Parathyroid adenoma (tissue), 2 donors: ENCODE data around the gene CD44.

Experiments used
- H2AFZ ChIP-seq: fragments of 300-600 bp; sonication (generic); one replicate; pipeline ENCODE4 v1.7.0; 2017; ENCODE audit warnings: antibody characterized with exemption, mild to moderate bottlenecking
- H3K27ac ChIP-seq: fragments of 300-600 bp; sonication (generic); one replicate; pipeline ENCODE4 v1.7.0; 2017
- H3K27me3 ChIP-seq: fragments of 300-600 bp; sonication (generic); one replicate; pipeline ENCODE4 v1.7.0; 2017; ENCODE audit warnings: low read length; ENCODE audit not compliant: control insufficient read depth, insufficient read depth
- H3K36me3 ChIP-seq: fragments of 300-600 bp; sonication (generic); one replicate; pipeline ENCODE4 v1.7.0; 2017; ENCODE audit warnings: low read length; ENCODE audit not compliant: control insufficient read depth, insufficient read depth
- H3K4me1 ChIP-seq: fragments of 300-600 bp; sonication (generic); one replicate; pipeline ENCODE4 v1.7.0; 2017; ENCODE audit warnings: control low read depth
- H3K4me2 ChIP-seq: fragments of 300-600 bp; sonication (generic); one replicate; pipeline ENCODE4 v1.7.0; 2017; ENCODE audit warnings: low read length
- H3K4me3 ChIP-seq: fragments of 300-600 bp; sonication (generic); one replicate; pipeline ENCODE4 v1.7.0; 2017; ENCODE audit warnings: low read depth, low read length
- H3K79me2 ChIP-seq: fragments of 300-600 bp; sonication (generic); one replicate; pipeline ENCODE4 v1.7.0; 2017; ENCODE audit warnings: control low read depth
- H3K9ac ChIP-seq: fragments of 300-600 bp; sonication (generic); one replicate; pipeline ENCODE4 v1.7.0; 2017; ENCODE audit warnings: mild to moderate bottlenecking
- H3K9me3 ChIP-seq: fragments of 300-600 bp; sonication (generic); one replicate; pipeline ENCODE4 v1.7.0; 2017; ENCODE audit warnings: low read length; ENCODE audit not compliant: control insufficient read depth
- CTCF ChIP-seq: fragments of 300-600 bp; sonication (generic); IDR thresholded peaks from one replicate; pipeline ENCODE4 v1.7.0; 2017; ENCODE audit warnings: antibody characterized with exemption, mild to moderate bottlenecking
- donor health status: primary hyperparathyroidism.

CD44 gene

GRCh38 chr11:35178873-35179272, 39.9 kb downstream of the CD44 start:
- no peak overlapping the region for H2AFZ ChIP-seq
- no peak overlapping the region for H3K4me2 ChIP-seq
- H3K9me3 ChIP-seq, result no peaks in the 10 kb centered on the region
- no peak for TF ChIP-seq CTCF
- H3K79me2 ChIP-seq, result no peaks in the 10 kb centered on the region
- H3K36me3 ChIP-seq, result no peaks in the 10 kb centered on the region
- H3K4me1 ChIP-seq, result peaks cover 12% of the 10 kb centered on the region
- no peak overlapping the region for H3K4me3 ChIP-seq
- no peak overlapping the region for H3K27ac ChIP-seq
- no peaks in the 10 kb centered on the region for H3K27me3 ChIP-seq
- H3K9ac ChIP-seq, result no peak overlapping the region

- Histone ChIP-seq H3K79me2 (no peaks in the 10 kb centered on the region), H2AFZ (peak overlapping the region; percentile 15), H3K9me3 (no peaks in the 10 kb centered on the region), H3K9ac (no peak overlapping the region), H3K4me3 (no peak overlapping the region), H3K27me3 (no peaks in the 10 kb centered on the region), H3K36me3 (no peaks in the 10 kb centered on the region), H3K4me1 (peaks cover 5% of the 10 kb centered on the region), H3K4me2 (no peak overlapping the region), H3K27ac (no peak overlapping the region)
- TF ChIP-seq CTCF, result no peak
Measured at GRCh38 chr11:35179466-35180135, 40.6 kb downstream of the CD44 start.

DNA sequence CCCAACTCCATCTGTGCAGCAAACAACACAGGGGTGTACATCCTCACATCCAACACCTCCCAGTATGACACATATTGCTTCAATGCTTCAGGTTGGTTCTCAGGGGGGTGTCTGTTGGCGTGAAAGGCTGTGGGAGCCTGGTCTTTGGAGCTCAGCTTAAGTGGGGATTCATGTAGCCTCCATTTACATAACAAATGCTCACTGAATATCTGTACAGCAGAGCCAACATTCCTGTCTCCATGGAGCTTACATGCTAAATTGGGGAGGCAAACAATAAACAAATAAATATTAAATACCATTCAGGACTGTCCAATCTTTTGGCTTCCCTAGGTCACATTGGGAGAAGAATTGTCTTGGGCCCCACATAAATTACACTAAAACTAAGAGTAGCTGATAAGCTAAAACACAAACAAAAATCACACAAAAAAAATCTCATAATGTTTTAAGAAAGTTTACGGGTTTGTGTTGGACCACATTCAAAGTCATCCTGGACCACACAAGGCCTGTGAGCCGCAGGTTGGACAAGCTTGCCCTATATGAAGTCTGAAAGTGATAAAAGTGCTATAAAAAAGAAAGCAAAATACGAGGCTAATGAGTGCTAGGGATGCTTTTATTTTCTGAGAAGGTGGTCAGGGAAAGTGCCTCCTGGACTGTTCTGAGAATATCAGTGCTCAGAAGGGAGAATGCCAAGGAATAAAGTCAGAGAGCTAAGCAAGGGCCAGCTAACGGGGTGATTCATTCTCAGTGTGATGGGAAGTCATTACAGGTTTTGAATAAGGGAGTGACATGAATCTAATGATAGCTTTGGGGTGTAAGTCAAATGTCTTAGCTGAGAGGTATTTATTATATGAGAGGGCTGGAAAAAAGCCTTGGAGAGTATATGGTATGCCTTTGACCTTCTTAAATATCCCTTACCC, 41.6 kb downstream of the CD44 start:
- no peaks in the 10 kb centered on the region for H3K9me3 ChIP-seq
- no peak for TF ChIP-seq CTCF
- no peak overlapping the region for H2AFZ ChIP-seq
- no peaks in the 10 kb centered on the region for H3K27me3 ChIP-seq
- H3K9ac ChIP-seq, result no peak overlapping the region
- peaks cover 5% of the 10 kb centered on the region for H3K4me1 ChIP-seq
- no peak overlapping the region for H3K4me3 ChIP-seq
- no peak overlapping the region for H3K4me2 ChIP-seq
- H3K27ac ChIP-seq, result no peak overlapping the region
- no peaks in the 10 kb centered on the region for H3K36me3 ChIP-seq
- no peaks in the 10 kb centered on the region for H3K79me2 ChIP-seq

GRCh38 chr11:35182317-35182939, 43.5 kb downstream of the CD44 start:
- no peak overlapping the region for H3K27ac ChIP-seq
- no peaks in the 10 kb centered on the region for H3K79me2 ChIP-seq
- peaks cover 5% of the 10 kb centered on the region for H3K4me1 ChIP-seq
- H3K36me3 ChIP-seq, result no peaks in the 10 kb centered on the region
- no peaks in the 10 kb centered on the region for H3K27me3 ChIP-seq
- TF ChIP-seq CTCF, result no peak
- no peak overlapping the region for H2AFZ ChIP-seq
- no peak overlapping the region for H3K9ac ChIP-seq
- no peak overlapping the region for H3K4me3 ChIP-seq
- no peak overlapping the region for H3K4me2 ChIP-seq
- no peaks in the 10 kb centered on the region for H3K9me3 ChIP-seq
